GM12878 (cell line): ENCODE data around the gene FIZ1. TPM values are rescaled to one million over a fixed set of nuclear protein-coding genes. Genes with fewer than 3 reads are reported as not detected.

Experiments
- ATF7 ChIP-seq: fragments of 450-650 bp; IDR thresholded peaks from 2 replicates; pipeline ENCODE4 v1.6.1; 2016; ENCODE audit warnings: low read depth, mild to moderate bottlenecking
- BCL3 ChIP-seq: IDR thresholded peaks from 2 replicates; pipeline ENCODE4 v1.6.1; 2011; ENCODE audit warnings: borderline replicate concordance, low read depth, mild to moderate bottlenecking, moderate library complexity, low read length; ENCODE audit not compliant: insufficient read depth, poor library complexity, severe bottlenecking
- BMI1 ChIP-seq: fragments of 450-650 bp; IDR thresholded peaks from 2 replicates; pipeline ENCODE4 v1.6.1; 2016; ENCODE audit warnings: mild to moderate bottlenecking, moderate library complexity, borderline replicate concordance
- CBX5 ChIP-seq: sonication (generic); IDR thresholded peaks from 2 replicates; pipeline ENCODE4 v1.6.1; 2016; ENCODE audit warnings: low read depth, moderate library complexity, mild to moderate bottlenecking, inconsistent platforms
- CHD2 ChIP-seq: IDR thresholded peaks from 2 replicates; pipeline ENCODE4 v1.6.1; 2011; ENCODE audit warnings: low read depth, low read length, improper control_type of control experiment, borderline replicate concordance
- E4F1 ChIP-seq: fragments of 450-650 bp; IDR thresholded peaks from 2 replicates; pipeline ENCODE4 v1.6.1; 2018; ENCODE audit warnings: borderline replicate concordance, mild to moderate bottlenecking; ENCODE audit not compliant: partially characterized antibody
- FOS ChIP-seq: IDR thresholded peaks from 3 replicates; pipeline ENCODE4 v1.6.1; 2011; ENCODE audit warnings: borderline replicate concordance; ENCODE audit not compliant: insufficient read length; ENCODE audit errors: extremely low read depth
- GABPA ChIP-seq: IDR thresholded peaks from 2 replicates; pipeline ENCODE4 v1.6.1; 2014; ENCODE audit warnings: antibody characterized with exemption, low read depth, mild to moderate bottlenecking, inconsistent platforms
- NFIC ChIP-seq: IDR thresholded peaks from 2 replicates; pipeline ENCODE4 v1.6.1; 2012; ENCODE audit warnings: low read depth, mild to moderate bottlenecking, inconsistent platforms, low read length, moderate library complexity
- NFYA ChIP-seq: IDR thresholded peaks from 2 replicates; pipeline ENCODE4 v1.6.1; 2011; ENCODE audit warnings: low read depth, mild to moderate bottlenecking, low read length, improper control_type of control experiment, borderline replicate concordance
- NRF1 ChIP-seq: conservative IDR thresholded peaks from 2 replicates; pipeline ENCODE4 v1.6.1; 2011; ENCODE audit warnings: mild to moderate bottlenecking, low read depth, low read length, improper control_type of control experiment
- PKNOX1 ChIP-seq: fragments of 450-650 bp; IDR thresholded peaks from 2 replicates; pipeline ENCODE4 v1.6.1; 2016; ENCODE audit warnings: mild to moderate bottlenecking
- POU2F2 ChIP-seq: IDR thresholded peaks from 3 replicates; pipeline ENCODE4 v1.6.1; 2011; ENCODE audit warnings: low read depth, mild to moderate bottlenecking, low read length, borderline replicate concordance
- RAD51 ChIP-seq: fragments of 450-650 bp; IDR thresholded peaks from 2 replicates; pipeline ENCODE4 v1.6.1; 2016; ENCODE audit warnings: moderate library complexity, mild to moderate bottlenecking, inconsistent platforms
- RBBP5 ChIP-seq: fragments of 200-600 bp; sonication (generic); conservative IDR thresholded peaks from 2 replicates; pipeline ENCODE4 v1.6.1; 2016
- RELA ChIP-seq: fragments of 450-650 bp; IDR thresholded peaks from 2 replicates; pipeline ENCODE4 v1.8.0; 2014; ENCODE audit warnings: borderline replicate concordance; ENCODE audit not compliant: partially characterized antibody
- SMC3 ChIP-seq: IDR thresholded peaks from 2 replicates; pipeline ENCODE4 v1.6.1; 2011; ENCODE audit warnings: low read length, improper control_type of control experiment, borderline replicate concordance
- ZNF622 ChIP-seq: fragments of 450-650 bp; IDR thresholded peaks from 2 replicates; pipeline ENCODE4 v1.6.1; 2017; ENCODE audit warnings: mild to moderate bottlenecking, inconsistent platforms
- polyA plus RNA-seq, 11 experiments: library from polyadenylated mRNA; depleted of rRNA in 4 of 11; unstranded in 6 of 11; stranded (reverse) in 5 of 11; fragments of >200 nt; fragmentation: Nextera tagmentation in 4 of 11; fragmentation: Illumina TruSeq in 1 of 11; extraction: Ambion mirVana in 4 of 11; extraction: Trizol in 1 of 11; gene quantifications; 1 replicate in 1 of 11; 2 replicates in 10 of 11; pipeline versions ENCODE4 v1.2.1 to v1.2.3, GENCODE V29; 2011 to 2016; ENCODE audit warnings: inconsistent platforms in 2 of 11, missing spikeins in 2 of 11, low read depth in 1 of 11
- total RNA-seq, 4 experiments: library from RNA; depleted of rRNA in 3 of 4; stranded (reverse); fragments of >200 nt in 3 of 4; fragmentation: Illumina TruSeq in 1 of 4; extraction: Trizol in 1 of 4; gene quantifications; 2 replicates each; pipeline versions ENCODE4 v1.2.1 to v1.2.3, GENCODE V29; 2013 to 2021
- TF ChIP-seq, protein P1 (sequence below): fragments of 450-650 bp; formaldehyde crosslinking; IDR thresholded peaks from 2 replicates; pipeline ENCODE4 v1.4.0; 2020; ENCODE audit warnings: mild to moderate bottlenecking, moderate library complexity
- TF ChIP-seq, protein P2 (sequence below): fragments of 450-650 bp; IDR thresholded peaks from 2 replicates; pipeline ENCODE4 v1.6.1; 2016; ENCODE audit warnings: mild to moderate bottlenecking

FIZ1 gene
- total and polyA plus RNA-seq, 10 of the 15 experiments (the other 5 are each of a cell fraction or from before 2014, with no cell fraction given), result 0.60 to 16.8 (median 4.2) TPM

GRCh38 chr19:55641426-55642152, 42.3 kb upstream of the FIZ1 start (continued):
- TF ChIP-seq, protein P1, sequence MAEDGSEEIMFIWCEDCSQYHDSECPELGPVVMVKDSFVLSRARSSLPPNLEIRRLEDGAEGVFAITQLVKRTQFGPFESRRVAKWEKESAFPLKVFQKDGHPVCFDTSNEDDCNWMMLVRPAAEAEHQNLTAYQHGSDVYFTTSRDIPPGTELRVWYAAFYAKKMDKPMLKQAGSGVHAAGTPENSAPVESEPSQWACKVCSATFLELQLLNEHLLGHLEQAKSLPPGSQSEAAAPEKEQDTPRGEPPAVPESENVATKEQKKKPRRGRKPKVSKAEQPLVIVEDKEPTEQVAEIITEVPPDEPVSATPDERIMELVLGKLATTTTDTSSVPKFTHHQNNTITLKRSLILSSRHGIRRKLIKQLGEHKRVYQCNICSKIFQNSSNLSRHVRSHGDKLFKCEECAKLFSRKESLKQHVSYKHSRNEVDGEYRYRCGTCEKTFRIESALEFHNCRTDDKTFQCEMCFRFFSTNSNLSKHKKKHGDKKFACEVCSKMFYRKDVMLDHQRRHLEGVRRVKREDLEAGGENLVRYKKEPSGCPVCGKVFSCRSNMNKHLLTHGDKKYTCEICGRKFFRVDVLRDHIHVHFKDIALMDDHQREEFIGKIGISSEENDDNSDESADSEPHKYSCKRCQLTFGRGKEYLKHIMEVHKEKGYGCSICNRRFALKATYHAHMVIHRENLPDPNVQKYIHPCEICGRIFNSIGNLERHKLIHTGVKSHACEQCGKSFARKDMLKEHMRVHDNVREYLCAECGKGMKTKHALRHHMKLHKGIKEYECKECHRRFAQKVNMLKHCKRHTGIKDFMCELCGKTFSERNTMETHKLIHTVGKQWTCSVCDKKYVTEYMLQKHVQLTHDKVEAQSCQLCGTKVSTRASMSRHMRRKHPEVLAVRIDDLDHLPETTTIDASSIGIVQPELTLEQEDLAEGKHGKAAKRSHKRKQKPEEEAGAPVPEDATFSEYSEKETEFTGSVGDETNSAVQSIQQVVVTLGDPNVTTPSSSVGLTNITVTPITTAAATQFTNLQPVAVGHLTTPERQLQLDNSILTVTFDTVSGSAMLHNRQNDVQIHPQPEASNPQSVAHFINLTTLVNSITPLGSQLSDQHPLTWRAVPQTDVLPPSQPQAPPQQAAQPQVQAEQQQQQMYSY (CRISPR knock-in tag), result no peak
- TF ChIP-seq BCL3 (no peak), ATF7 (no peak), SMC3 (no peak), PKNOX1 (no peak), RBBP5 (no peak), ZNF622 (no peak), BMI1 (no peak), NFYA (no peak), POU2F2 (no peak; the same call in 2 of the 3 replicates), RAD51 (no peak), RELA (no peak), E4F1 (no peak), FOS (no peak), CHD2 (no peak), NFIC (no peak), NRF1 (no peak), GABPA (no peak; the same call in 1 of the 2 replicates), CBX5 (no peak)
- TF ChIP-seq, protein P2, sequence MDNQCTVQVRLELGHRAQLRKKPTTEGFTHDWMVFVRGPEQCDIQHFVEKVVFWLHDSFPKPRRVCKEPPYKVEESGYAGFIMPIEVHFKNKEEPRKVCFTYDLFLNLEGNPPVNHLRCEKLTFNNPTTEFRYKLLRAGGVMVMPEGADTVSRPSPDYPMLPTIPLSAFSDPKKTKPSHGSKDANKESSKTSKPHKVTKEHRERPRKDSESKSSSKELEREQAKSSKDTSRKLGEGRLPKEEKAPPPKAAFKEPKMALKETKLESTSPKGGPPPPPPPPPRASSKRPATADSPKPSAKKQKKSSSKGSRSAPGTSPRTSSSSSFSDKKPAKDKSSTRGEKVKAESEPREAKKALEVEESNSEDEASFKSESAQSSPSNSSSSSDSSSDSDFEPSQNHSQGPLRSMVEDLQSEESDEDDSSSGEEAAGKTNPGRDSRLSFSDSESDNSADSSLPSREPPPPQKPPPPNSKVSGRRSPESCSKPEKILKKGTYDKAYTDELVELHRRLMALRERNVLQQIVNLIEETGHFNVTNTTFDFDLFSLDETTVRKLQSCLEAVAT, result 0 out of 2 replicates have a peak, but pooled peaks have one; percentile 28
